ENCODE measurements around the gene SLC22A1.

DNA sequence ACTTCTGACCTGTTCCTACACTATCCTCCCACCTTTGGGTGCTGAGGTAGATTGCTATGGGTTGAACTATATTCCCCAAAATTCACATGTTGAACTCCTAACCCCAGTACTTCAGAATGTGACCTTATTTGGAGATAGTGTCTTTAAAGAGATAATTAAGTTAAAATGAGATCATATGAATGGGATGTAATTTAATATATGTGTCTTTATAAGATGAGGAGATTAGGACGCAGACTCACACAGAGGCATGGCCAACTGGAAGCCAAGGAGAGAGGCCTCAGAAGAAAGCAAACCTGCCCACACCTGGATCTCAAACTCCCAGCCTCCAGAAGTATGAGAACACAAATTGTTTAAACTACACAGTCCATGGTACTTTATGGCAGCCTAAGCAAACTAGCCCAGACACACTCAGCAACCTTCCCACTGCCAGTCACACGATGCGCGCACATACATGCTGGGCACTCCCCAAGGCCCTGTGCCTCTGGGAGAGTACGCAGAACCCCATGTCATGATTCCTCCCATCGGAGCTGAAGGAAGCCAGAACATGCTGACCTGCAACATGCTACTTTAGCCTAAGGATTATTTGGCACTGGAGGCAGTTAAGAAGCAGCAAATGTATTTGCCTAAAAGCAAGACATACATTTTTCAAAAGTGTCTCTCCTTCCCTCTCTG, 8.9 kb upstream of the SLC22A1 start:
- TF ChIP-seq, protein P1, sequence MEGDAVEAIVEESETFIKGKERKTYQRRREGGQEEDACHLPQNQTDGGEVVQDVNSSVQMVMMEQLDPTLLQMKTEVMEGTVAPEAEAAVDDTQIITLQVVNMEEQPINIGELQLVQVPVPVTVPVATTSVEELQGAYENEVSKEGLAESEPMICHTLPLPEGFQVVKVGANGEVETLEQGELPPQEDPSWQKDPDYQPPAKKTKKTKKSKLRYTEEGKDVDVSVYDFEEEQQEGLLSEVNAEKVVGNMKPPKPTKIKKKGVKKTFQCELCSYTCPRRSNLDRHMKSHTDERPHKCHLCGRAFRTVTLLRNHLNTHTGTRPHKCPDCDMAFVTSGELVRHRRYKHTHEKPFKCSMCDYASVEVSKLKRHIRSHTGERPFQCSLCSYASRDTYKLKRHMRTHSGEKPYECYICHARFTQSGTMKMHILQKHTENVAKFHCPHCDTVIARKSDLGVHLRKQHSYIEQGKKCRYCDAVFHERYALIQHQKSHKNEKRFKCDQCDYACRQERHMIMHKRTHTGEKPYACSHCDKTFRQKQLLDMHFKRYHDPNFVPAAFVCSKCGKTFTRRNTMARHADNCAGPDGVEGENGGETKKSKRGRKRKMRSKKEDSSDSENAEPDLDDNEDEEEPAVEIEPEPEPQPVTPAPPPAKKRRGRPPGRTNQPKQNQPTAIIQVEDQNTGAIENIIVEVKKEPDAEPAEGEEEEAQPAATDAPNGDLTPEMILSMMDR (IDR thresholded peaks at IDR 0.05; ENCODE audit: control extremely low read depth in 1 of 3, insufficient read depth in 1 of 3, low read depth in 1 of 3, low read length in 3 of 3): no peak
- TF ChIP-seq CHD2 (IDR thresholded peaks at IDR 0.05; ENCODE audit: low read length): no peak
